Skeletal muscle satellite cell (primary cell): ENCODE measurements around the gene HP1BP3.
"Not testable (repeated sequence)": the region's sequence is repeated elsewhere in the genome, so short reads cannot be mapped to it uniquely, and the experiment has no call there.

ENCODE experiments used
- H3K27me3 ChIP-seq: 2 replicates; pipeline ENCODE4 v1.7.0; 2013; ENCODE audit warnings: low read length; ENCODE audit not compliant: control insufficient read depth, insufficient read depth
- H3K36me3 ChIP-seq: 2 replicates; pipeline ENCODE4 v1.7.0; 2013; ENCODE audit warnings: mild to moderate bottlenecking, control low read depth, low read length; ENCODE audit not compliant: insufficient read depth
- H3K4me1 ChIP-seq: 2 replicates; pipeline ENCODE4 v1.7.0; 2013; ENCODE audit warnings: low read length; ENCODE audit not compliant: control insufficient read depth, insufficient read depth
- H3K4me2 ChIP-seq: 2 replicates; pipeline ENCODE4 v1.7.0; 2013; ENCODE audit warnings: mild to moderate bottlenecking, low read length
- H3K4me3 ChIP-seq: 2 replicates; pipeline ENCODE4 v1.7.0; 2013; ENCODE audit warnings: low read length
- H3K9ac ChIP-seq: 2 replicates; pipeline ENCODE4 v1.7.0; 2013; ENCODE audit warnings: mild to moderate bottlenecking, low read depth, low read length, moderate library complexity
- H3K9me3 ChIP-seq: replicated peaks from 2 replicates; pipeline ENCODE4 v1.7.0; 2013; ENCODE audit warnings: mild to moderate bottlenecking, control low read depth, low read length

The HP1BP3 gene

GRCh38 chr1:20793236-20793635, 6.1 kb upstream of the HP1BP3 start:
- Histone ChIP-seq H3K36me3 (no peaks in the 10 kb centered on the region), H3K9ac (no peak overlapping the region), H3K9me3 (no peaks in the 10 kb centered on the region), H3K4me2 (no peak overlapping the region), H3K4me1 (peaks cover 5% of the 10 kb centered on the region), H3K4me3 (no peak overlapping the region), H3K27me3 (no peaks in the 10 kb centered on the region)

GRCh38 chr1:20792196-20792595, 5.1 kb upstream of the HP1BP3 start:
- Histone ChIP-seq H3K4me3 (no peak overlapping the region), H3K4me2 (no peak overlapping the region), H3K4me1 (peaks cover 10% of the 10 kb centered on the region)

GRCh38 chr1:20790785-20791184, 3.7 kb upstream of the HP1BP3 start:
- H3K4me3 ChIP-seq: no peak overlapping the region
- peaks cover 10% of the 10 kb centered on the region for H3K4me1 ChIP-seq
- H3K4me2 ChIP-seq: no peak overlapping the region
- H3K27me3 ChIP-seq: no peaks in the 10 kb centered on the region
- no peak overlapping the region for H3K9ac ChIP-seq
- no peaks in the 10 kb centered on the region for H3K36me3 ChIP-seq
- no peaks in the 10 kb centered on the region for H3K9me3 ChIP-seq

More at GRCh38 chr1:20792196-20792595, 5.1 kb upstream of the HP1BP3 start:
- H3K36me3 ChIP-seq: no peaks in the 10 kb centered on the region
- no peak overlapping the region for H3K9ac ChIP-seq
- no peaks in the 10 kb centered on the region for H3K27me3 ChIP-seq
- H3K9me3 ChIP-seq: no peaks in the 10 kb centered on the region

- H3K27me3 ChIP-seq, H3K36me3 ChIP-seq, H3K9ac ChIP-seq, H3K9me3 ChIP-seq, H3K4me2 ChIP-seq, H3K4me3 ChIP-seq: not testable (repeated sequence)
- peaks cover 17% of the 10 kb centered on the region for H3K4me1 ChIP-seq
Observed at GRCh38 chr1:20789598-20789997, 2.5 kb upstream of the HP1BP3 start.

GRCh38 chr1:20787840-20788795, 1.0 kb upstream of the HP1BP3 start:
- Histone ChIP-seq H3K36me3 (no peaks in the 10 kb centered on the region), H3K4me2 (peak overlapping the region; percentile 97), H3K9ac (peak overlapping the region; percentile 97), H3K4me3 (peak overlapping the region; percentile 91), H3K27me3 (no peaks in the 10 kb centered on the region), H3K9me3 (no peaks in the 10 kb centered on the region), H3K4me1 (peaks cover 17% of the 10 kb centered on the region)

- H3K4me2 ChIP-seq: peak overlapping the region; percentile 88
- H3K36me3 ChIP-seq: no peaks in the 10 kb centered on the region
- H3K9ac ChIP-seq: peak overlapping the region; percentile 97
- H3K9me3 ChIP-seq: no peaks in the 10 kb centered on the region
- H3K4me3 ChIP-seq: peak overlapping the region; percentile 91
- H3K27me3 ChIP-seq: no peaks in the 10 kb centered on the region
- H3K4me1 ChIP-seq: peaks cover 17% of the 10 kb centered on the region
Observed at GRCh38 chr1:20786253-20787028, 666 bp downstream of the HP1BP3 start.

GRCh38 chr1:20785907-20786252, 1.2 kb downstream of the HP1BP3 start:
- H3K9ac ChIP-seq: peak overlapping the region; percentile 97
- H3K27me3 ChIP-seq: no peaks in the 10 kb centered on the region
- H3K4me2 ChIP-seq: peak overlapping the region; percentile 88
- H3K4me3 ChIP-seq: peak overlapping the region; percentile 91
- peaks cover 2% of the 10 kb centered on the region for H3K36me3 ChIP-seq
- H3K9me3 ChIP-seq: no peaks in the 10 kb centered on the region
- H3K4me1 ChIP-seq: peaks cover 17% of the 10 kb centered on the region

GRCh38 chr1:20775700-20776099, 11.4 kb downstream of the HP1BP3 start:
- H3K9ac ChIP-seq: no peak overlapping the region
- H3K27me3 ChIP-seq: no peaks in the 10 kb centered on the region
- peaks cover 5% of the 10 kb centered on the region for H3K4me1 ChIP-seq
- H3K36me3 ChIP-seq: peaks cover 78% of the 10 kb centered on the region
- H3K9me3 ChIP-seq: no peaks in the 10 kb centered on the region
- H3K4me2 ChIP-seq: no peak overlapping the region
- no peak overlapping the region for H3K4me3 ChIP-seq

GRCh38 chr1:20771780-20772179, 15.3 kb downstream of the HP1BP3 start:
- no peak overlapping the region for H3K4me2 ChIP-seq
- no peak overlapping the region for H3K4me3 ChIP-seq
- peaks cover 93% of the 10 kb centered on the region for H3K36me3 ChIP-seq

GRCh38 chr1:20770314-20771087, 16.6 kb downstream of the HP1BP3 start:
- Histone ChIP-seq H3K27me3 (no peaks in the 10 kb centered on the region), H3K9me3 (no peaks in the 10 kb centered on the region), H3K36me3 (peaks cover 94% of the 10 kb centered on the region), H3K4me2 (no peak overlapping the region), H3K4me3 (no peak overlapping the region), H3K9ac (no peak overlapping the region), H3K4me1 (no peaks in the 10 kb centered on the region)

More at GRCh38 chr1:20771780-20772179, 15.3 kb downstream of the HP1BP3 start:
- H3K9ac ChIP-seq: no peak overlapping the region
- peaks cover 5% of the 10 kb centered on the region for H3K4me1 ChIP-seq
- no peaks in the 10 kb centered on the region for H3K9me3 ChIP-seq
- H3K27me3 ChIP-seq: no peaks in the 10 kb centered on the region

- H3K36me3 ChIP-seq: peaks cover 94% of the 10 kb centered on the region
Observed at GRCh38 chr1:20767271-20767670, 19.8 kb downstream of the HP1BP3 start.

More at GRCh38 chr1:20767271-20767670, 19.8 kb downstream of the HP1BP3 start:
- no peaks in the 10 kb centered on the region for H3K27me3 ChIP-seq
- no peaks in the 10 kb centered on the region for H3K4me1 ChIP-seq
- H3K9me3 ChIP-seq: no peaks in the 10 kb centered on the region
- no peak overlapping the region for H3K4me3 ChIP-seq
- H3K9ac ChIP-seq: no peak overlapping the region
- no peak overlapping the region for H3K4me2 ChIP-seq
